ENCODE data around the gene NEU4. TPM values are rescaled to one million over a fixed set of nuclear protein-coding genes. Genes with fewer than 3 reads are reported as not detected.

The NEU4 gene
- polyA plus RNA-seq, 1 donor from 2014 or later: not detected

GRCh38 chr2:241849616-241850543 is 40.9 kb downstream of the NEU4 start:
- H3K79me2 ChIP-seq (replicated peaks; ENCODE audit: insufficient read depth, low read length): no peaks in the 10 kb centered on the region
- H3K4me2 ChIP-seq (ENCODE audit: low read length): no peak overlapping the region
- no peaks in the 10 kb centered on the region for H4K20me1 ChIP-seq (ENCODE audit: insufficient read depth)
- no peak overlapping the region for H3K27ac ChIP-seq (ENCODE audit: low read length)
- no peaks in the 10 kb centered on the region for H3K27me3 ChIP-seq (ENCODE audit: insufficient read depth, low read depth, low read length)
- no peak for TF ChIP-seq CTCF (IDR thresholded peaks at IDR 0.05; ENCODE audit: poor library complexity, severe bottlenecking)
- TF ChIP-seq EZH2 (IDR thresholded peaks at IDR 0.05; ENCODE audit: borderline replicate concordance, insufficient read depth, low read length, poor library complexity, severe bottlenecking): no peak
- no peak for TF ChIP-seq RAD21 (conservative IDR thresholded peaks at IDR 0.05)
- no peak for TF ChIP-seq MXI1 (conservative IDR thresholded peaks at IDR 0.05; ENCODE audit: poor library complexity, severe bottlenecking)
- TF ChIP-seq POLR2AphosphoS5 (IDR thresholded peaks at IDR 0.05): no peak
- no peak for TF ChIP-seq TAF1 (IDR thresholded peaks at IDR 0.05; ENCODE audit: low read depth)
- TF ChIP-seq, protein P1, sequence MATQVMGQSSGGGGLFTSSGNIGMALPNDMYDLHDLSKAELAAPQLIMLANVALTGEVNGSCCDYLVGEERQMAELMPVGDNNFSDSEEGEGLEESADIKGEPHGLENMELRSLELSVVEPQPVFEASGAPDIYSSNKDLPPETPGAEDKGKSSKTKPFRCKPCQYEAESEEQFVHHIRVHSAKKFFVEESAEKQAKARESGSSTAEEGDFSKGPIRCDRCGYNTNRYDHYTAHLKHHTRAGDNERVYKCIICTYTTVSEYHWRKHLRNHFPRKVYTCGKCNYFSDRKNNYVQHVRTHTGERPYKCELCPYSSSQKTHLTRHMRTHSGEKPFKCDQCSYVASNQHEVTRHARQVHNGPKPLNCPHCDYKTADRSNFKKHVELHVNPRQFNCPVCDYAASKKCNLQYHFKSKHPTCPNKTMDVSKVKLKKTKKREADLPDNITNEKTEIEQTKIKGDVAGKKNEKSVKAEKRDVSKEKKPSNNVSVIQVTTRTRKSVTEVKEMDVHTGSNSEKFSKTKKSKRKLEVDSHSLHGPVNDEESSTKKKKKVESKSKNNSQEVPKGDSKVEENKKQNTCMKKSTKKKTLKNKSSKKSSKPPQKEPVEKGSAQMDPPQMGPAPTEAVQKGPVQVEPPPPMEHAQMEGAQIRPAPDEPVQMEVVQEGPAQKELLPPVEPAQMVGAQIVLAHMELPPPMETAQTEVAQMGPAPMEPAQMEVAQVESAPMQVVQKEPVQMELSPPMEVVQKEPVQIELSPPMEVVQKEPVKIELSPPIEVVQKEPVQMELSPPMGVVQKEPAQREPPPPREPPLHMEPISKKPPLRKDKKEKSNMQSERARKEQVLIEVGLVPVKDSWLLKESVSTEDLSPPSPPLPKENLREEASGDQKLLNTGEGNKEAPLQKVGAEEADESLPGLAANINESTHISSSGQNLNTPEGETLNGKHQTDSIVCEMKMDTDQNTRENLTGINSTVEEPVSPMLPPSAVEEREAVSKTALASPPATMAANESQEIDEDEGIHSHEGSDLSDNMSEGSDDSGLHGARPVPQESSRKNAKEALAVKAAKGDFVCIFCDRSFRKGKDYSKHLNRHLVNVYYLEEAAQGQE (IDR thresholded peaks at IDR 0.05; ENCODE audit: borderline replicate concordance): no peak
- H3K9me2 ChIP-seq (ENCODE audit: insufficient read depth, low read length): no peaks in the 10 kb centered on the region
- no peak overlapping the region for H3K9ac ChIP-seq (ENCODE audit: low read length)
- H3K4me3 ChIP-seq (ENCODE audit: low read length): no peak overlapping the region
- H3K9me3 ChIP-seq (ENCODE audit: low read length): no peaks in the 10 kb centered on the region
- no peaks in the 10 kb centered on the region for H3F3A ChIP-seq (ENCODE audit: insufficient read depth, low read length, poor library complexity, severe bottlenecking)
- no peak overlapping the region for H2AFZ ChIP-seq (ENCODE audit: low read depth, low read length)
- H3K36me3 ChIP-seq (ENCODE audit: insufficient read depth, low read length): no peaks in the 10 kb centered on the region

DNA sequence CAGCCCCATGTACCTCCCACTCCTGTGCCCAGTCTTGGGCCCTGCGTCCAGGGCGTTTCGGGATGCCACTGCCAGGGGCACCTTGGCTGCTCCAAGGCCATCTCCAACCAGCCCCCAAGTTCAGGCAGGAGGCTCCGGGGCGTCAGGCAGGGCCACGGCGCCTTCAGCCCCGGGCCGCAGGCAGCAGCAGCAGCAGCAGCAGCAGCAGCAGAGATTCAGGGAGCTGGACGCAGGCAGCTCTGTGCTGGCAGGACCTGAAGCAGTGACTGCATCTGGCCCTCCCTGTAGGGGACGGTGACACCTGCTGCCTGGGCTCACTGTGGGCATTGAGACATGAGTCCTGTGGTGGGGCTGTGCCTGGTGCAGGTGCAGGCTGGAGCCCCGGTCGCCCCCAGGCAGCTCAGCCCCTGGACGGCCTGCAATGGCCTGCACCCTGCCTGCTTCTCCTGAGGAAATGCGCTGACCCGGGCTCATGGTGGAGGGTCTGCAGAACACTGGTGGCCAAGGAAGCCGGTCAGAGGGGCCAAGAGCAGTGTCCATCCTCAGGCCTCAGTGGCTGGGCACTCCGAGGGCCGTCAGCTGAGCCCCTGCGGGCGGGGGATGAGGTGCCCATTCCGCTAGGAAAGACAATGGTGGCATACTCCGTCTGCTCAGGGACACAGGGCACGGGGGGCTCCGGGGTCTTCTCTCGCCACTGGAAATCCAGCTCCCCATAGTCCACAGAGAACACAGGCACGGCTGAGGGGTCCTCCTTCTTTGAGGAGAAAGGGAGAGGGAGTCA is 41.7 kb downstream of the NEU4 start:
- Histone ChIP-seq H2AFZ (ENCODE audit: low read depth, low read length) (no peak overlapping the region), H3K4me3 (ENCODE audit: low read length) (no peak overlapping the region), H3K27ac (ENCODE audit: low read length) (no peak overlapping the region), H3K36me3 (ENCODE audit: insufficient read depth, low read length) (no peaks in the 10 kb centered on the region), H3K9ac (ENCODE audit: low read length) (no peak overlapping the region), H3K27me3 (ENCODE audit: insufficient read depth, low read depth, low read length) (no peaks in the 10 kb centered on the region), H4K20me1 (ENCODE audit: insufficient read depth) (no peaks in the 10 kb centered on the region), H3F3A (ENCODE audit: insufficient read depth, low read length, poor library complexity, severe bottlenecking) (no peaks in the 10 kb centered on the region), H3K4me2 (ENCODE audit: low read length) (no peak overlapping the region), H3K9me3 (ENCODE audit: low read length) (no peaks in the 10 kb centered on the region), H3K79me2 (replicated peaks; ENCODE audit: insufficient read depth, low read length) (no peaks in the 10 kb centered on the region), H3K9me2 (ENCODE audit: insufficient read depth, low read length) (no peaks in the 10 kb centered on the region)
- TF ChIP-seq RAD21 (conservative IDR thresholded peaks at IDR 0.05) (no peak), CTCF (IDR thresholded peaks at IDR 0.05; ENCODE audit: poor library complexity, severe bottlenecking) (no peak), TAF1 (IDR thresholded peaks at IDR 0.05; ENCODE audit: low read depth) (no peak), EP300 (conservative IDR thresholded peaks at IDR 0.05; ENCODE audit: poor library complexity, severe bottlenecking) (no peak), SMC3 (conservative IDR thresholded peaks at IDR 0.05; ENCODE audit: poor library complexity) (no peak), POLR2AphosphoS5 (IDR thresholded peaks at IDR 0.05) (no peak), MXI1 (conservative IDR thresholded peaks at IDR 0.05; ENCODE audit: poor library complexity, severe bottlenecking) (no peak), EZH2 (IDR thresholded peaks at IDR 0.05; ENCODE audit: borderline replicate concordance, insufficient read depth, low read length, poor library complexity, severe bottlenecking) (no peak)
- TF ChIP-seq, protein P1 (IDR thresholded peaks at IDR 0.05; ENCODE audit: borderline replicate concordance): no peak

Data from neural cell (in vitro differentiated cells).